Thyroid gland (tissue), 4 donors: ENCODE results near the gene EIF4B.

Experiments used
- CTCF ChIP-seq, 6 experiments: fragments of 200-600 bp in 3 of 6; fragments of 450-650 bp in 3 of 6; sonication (generic) in 3 of 6; IDR thresholded peaks; one replicate each; pipeline ENCODE4 v1.5.1; 2016 to 2019; ENCODE audit warnings: antibody characterized with exemption in 6 of 6, mild to moderate bottlenecking in 2 of 6, inconsistent platforms in 1 of 6, moderate library complexity in 1 of 6
- POLR2A ChIP-seq, 2 donors: fragments of 450-650 bp; IDR thresholded peaks; one replicate each; pipeline ENCODE4 v1.6.1; 2017; ENCODE audit warnings: antibody characterized with exemption in 2 of 2, mild to moderate bottlenecking in 2 of 2, moderate library complexity in 1 of 2

GRCh38 chr12:53073881-53074280, 67.6 kb downstream of the EIF4B start:
- TF ChIP-seq CTCF (IDR thresholded peaks at IDR 0.05) (no peak), POLR2A (IDR thresholded peaks at IDR 0.05) (no peak)
